Central memory CD8-positive, alpha-beta T cell (primary cell): Measurements from ENCODE around the gene TCF4.

ENCODE experiments used
- ATAC-seq: fragments of 150-1000 bp; cut with Tn5 transposase; replicated peaks from 2 replicates; pipeline ENCODE4 v1.10.0; 2022; ENCODE audit warnings: mild to moderate bottlenecking, moderate FRiP score, moderate number of reproducible peaks; ENCODE audit not compliant: poor library complexity, severe bottlenecking; ENCODE audit errors: extremely low read depth
- DNase-seq, 2 donors: peaks; one replicate each; pipeline ENCODE4 v3.0.0; 2021; ENCODE audit warnings: low spot score in 2 of 2
- H3K27ac Mint-ChIP-seq: one replicate; pipeline ENCODE4 v1.8.0; 2022; ENCODE audit warnings: low read depth, mild to moderate bottlenecking, moderate library complexity, mixed read lengths
- H3K27me3 Mint-ChIP-seq: one replicate; pipeline ENCODE4 v1.8.0; 2022; ENCODE audit warnings: mixed read lengths
- H3K36me3 Mint-ChIP-seq: one replicate; pipeline ENCODE4 v1.8.0; 2022; ENCODE audit warnings: mild to moderate bottlenecking, moderate library complexity, mixed read lengths; ENCODE audit not compliant: insufficient read depth
- H3K4me1 Mint-ChIP-seq: one replicate; pipeline ENCODE4 v1.8.0; 2022; ENCODE audit warnings: mixed read lengths
- H3K4me3 Mint-ChIP-seq: one replicate; pipeline ENCODE4 v1.8.0; 2022; ENCODE audit warnings: mild to moderate bottlenecking, moderate library complexity, mixed read lengths
- H3K9me3 Mint-ChIP-seq: one replicate; pipeline ENCODE4 v1.8.0; 2022; ENCODE audit warnings: mixed read lengths

TCF4 gene

DNA sequence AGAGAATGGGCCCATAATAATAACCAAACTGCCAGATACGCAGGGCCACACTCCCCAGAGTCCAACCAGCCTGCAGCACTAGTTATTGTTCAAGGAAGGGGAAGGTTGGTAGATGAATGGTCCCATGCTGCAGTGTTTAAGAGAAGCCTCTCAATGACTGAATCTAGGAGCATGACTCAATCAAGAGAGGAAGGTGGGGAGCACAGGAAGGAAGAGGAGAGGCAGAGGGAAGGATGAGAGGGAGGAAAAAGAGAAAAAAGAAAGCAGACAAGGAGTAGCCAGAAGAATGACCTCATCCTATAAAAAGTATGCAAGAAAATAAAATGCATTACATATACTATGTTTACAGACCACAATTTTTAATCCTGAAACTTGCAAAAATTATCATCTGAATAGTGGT, 174.5 kb downstream of the TCF4 start:
- ATAC-seq = no peak

DNA sequence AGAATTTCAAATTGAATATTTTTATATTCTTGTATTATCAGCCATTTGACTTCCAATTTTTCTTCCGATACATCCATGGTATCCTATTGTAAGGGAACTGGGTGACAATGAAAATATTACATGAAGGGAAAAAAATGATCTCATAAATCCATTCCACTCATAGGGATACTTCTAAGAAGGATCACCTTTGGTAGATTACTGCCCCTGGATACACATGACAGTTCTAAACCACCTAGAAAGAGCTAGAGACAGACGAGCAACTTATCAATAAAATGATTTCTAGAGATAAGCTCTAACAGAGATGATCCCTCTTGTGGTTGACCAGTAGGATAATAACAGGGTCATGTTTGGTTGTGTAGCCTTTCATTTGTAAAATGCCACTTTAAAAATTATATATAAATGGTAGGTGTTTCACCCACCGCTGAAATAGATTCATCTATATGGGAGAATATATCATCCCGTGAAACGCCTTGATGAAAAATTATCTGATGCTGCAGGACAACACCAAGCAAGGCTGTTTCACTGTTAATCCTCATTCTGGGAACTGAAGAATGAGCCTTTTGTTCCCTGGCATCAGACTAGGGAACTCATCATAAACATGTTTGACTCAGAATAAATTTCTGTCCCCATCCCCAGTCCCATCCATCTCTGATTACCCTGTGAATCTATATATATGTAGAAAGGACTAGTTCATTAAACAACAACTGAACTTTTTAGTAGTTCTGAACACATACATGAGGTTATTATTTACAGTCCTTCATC, 180.0 kb downstream of the TCF4 start:
- Mint-ChIP-seq H3K27me3 (no peaks in the 10 kb centered on the region), H3K36me3 (no peaks in the 10 kb centered on the region), H3K4me1 (no peaks in the 10 kb centered on the region), H3K27ac (no peak overlapping the region), H3K4me3 (no peak overlapping the region), H3K9me3 (no peaks in the 10 kb centered on the region)
- DNase-seq (no peak), ATAC-seq (no peak)

More for the DNA sequence above, 174.5 kb downstream of the TCF4 start:
- Mint-ChIP-seq H3K27ac (no peak overlapping the region), H3K4me1 (no peaks in the 10 kb centered on the region), H3K9me3 (no peaks in the 10 kb centered on the region), H3K4me3 (no peak overlapping the region), H3K36me3 (no peaks in the 10 kb centered on the region), H3K27me3 (no peaks in the 10 kb centered on the region)
- no peak for DNase-seq

DNA sequence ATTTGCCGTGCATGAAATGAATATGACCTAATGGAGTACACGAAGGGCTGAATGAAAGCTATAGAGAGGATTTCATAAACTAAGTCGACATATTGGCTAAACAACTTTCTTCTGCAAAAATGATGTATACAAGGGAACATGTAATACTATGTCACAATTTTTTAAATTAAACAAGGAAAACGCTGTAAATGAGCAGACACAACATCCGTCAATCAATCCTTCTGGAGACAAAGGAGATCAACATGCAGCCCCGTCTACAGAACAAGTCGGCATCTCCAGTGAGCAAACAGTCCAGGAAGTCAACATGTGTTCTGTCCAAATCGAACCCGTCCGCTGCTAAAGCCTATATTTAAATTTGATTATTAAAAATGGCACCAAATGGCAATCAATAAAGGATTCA, 180.8 kb downstream of the TCF4 start:
- ATAC-seq (no peak), DNase-seq (no peak)
- H3K4me1 Mint-ChIP-seq = no peaks in the 10 kb centered on the region
- H3K4me3 Mint-ChIP-seq = no peak overlapping the region
- no peaks in the 10 kb centered on the region for H3K36me3 Mint-ChIP-seq
- no peaks in the 10 kb centered on the region for H3K27me3 Mint-ChIP-seq
- H3K27ac Mint-ChIP-seq = no peak overlapping the region
- H3K9me3 Mint-ChIP-seq = no peaks in the 10 kb centered on the region

DNA sequence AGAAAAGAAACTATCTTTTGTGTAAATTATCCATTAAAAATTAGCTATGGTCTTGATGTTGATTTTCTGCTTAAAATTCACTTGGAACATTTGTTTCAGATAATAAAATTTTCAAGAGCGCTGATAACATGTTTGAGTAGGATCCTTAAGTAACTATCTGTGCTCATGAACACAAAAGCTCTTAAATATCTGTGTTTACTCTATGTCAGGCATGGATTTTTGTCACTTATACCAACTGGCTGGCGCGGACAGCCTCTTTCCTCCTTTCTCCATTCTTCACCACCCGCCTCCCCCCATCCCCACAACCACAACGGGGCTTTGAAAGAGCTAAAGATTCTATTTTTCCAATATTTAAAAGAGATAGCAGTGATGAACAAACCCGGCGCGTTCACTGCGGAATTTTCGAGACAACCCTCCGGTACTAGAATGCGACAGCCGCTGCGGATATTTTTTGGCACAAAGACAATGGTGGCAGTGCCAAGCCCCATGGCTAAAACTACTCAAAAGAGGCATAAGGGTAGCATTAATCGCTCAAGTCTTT, 181.5 kb downstream of the TCF4 start:
- H3K4me3 Mint-ChIP-seq = no peak overlapping the region
- no peaks in the 10 kb centered on the region for H3K9me3 Mint-ChIP-seq
- ATAC-seq (no peak), DNase-seq (no peak)
- H3K4me1 Mint-ChIP-seq = no peaks in the 10 kb centered on the region
- no peaks in the 10 kb centered on the region for H3K27me3 Mint-ChIP-seq
- no peaks in the 10 kb centered on the region for H3K36me3 Mint-ChIP-seq
- no peak overlapping the region for H3K27ac Mint-ChIP-seq

DNA sequence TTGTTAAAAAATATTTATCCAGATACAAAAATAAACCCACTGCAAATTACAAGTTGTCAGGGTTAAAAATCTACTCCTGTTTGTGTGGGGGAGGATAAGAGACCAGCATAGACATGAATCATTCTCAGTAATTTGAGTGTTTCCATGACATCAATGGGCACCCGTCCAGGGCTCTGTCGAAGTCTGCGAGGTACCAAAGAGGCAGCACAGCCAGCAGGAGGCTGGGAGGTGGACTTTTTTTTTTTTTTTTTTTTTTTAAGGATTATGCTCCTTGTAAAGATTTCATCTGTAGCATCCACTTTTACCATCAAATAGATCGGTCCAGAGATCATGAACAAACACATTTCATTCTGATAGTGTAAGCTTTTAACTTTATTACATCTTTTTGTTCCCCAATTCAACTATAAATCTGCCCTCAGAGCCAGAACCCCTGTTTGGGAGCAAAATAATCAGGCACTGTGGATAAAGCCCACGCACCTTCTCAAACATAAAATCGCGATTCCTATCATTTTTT, 182.0 kb downstream of the TCF4 start:
- no peaks in the 10 kb centered on the region for H3K9me3 Mint-ChIP-seq
- no peak overlapping the region for H3K27ac Mint-ChIP-seq
- no peak for DNase-seq
- no peaks in the 10 kb centered on the region for H3K36me3 Mint-ChIP-seq
- no peak for ATAC-seq
- no peak overlapping the region for H3K4me3 Mint-ChIP-seq
- no peaks in the 10 kb centered on the region for H3K4me1 Mint-ChIP-seq
- no peaks in the 10 kb centered on the region for H3K27me3 Mint-ChIP-seq

DNA sequence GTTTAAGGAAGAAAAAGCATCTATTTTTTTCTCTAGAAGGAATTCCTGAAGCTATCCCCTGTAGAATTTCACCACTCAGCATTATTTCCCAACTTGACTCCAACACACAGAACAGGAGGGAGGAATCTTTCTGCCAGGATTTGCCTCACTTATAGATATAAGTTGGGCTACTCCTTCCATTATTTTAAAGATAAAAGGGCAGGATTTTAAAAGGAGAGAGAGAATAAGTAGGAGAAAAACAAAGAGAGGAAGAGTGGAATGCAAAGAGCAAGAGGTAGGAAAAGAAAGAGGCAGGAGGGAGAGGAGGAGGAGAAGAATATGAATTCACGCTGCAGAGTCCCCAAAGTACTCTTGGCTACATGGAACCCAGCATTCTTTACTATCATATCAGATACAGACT, 182.5 kb downstream of the TCF4 start:
- H3K27me3 Mint-ChIP-seq = no peaks in the 10 kb centered on the region
- no peak overlapping the region for H3K4me3 Mint-ChIP-seq
- H3K27ac Mint-ChIP-seq = no peak overlapping the region
- no peak for ATAC-seq
- H3K9me3 Mint-ChIP-seq = no peaks in the 10 kb centered on the region
- H3K4me1 Mint-ChIP-seq = no peaks in the 10 kb centered on the region
- no peaks in the 10 kb centered on the region for H3K36me3 Mint-ChIP-seq
- DNase-seq = no peak

DNA sequence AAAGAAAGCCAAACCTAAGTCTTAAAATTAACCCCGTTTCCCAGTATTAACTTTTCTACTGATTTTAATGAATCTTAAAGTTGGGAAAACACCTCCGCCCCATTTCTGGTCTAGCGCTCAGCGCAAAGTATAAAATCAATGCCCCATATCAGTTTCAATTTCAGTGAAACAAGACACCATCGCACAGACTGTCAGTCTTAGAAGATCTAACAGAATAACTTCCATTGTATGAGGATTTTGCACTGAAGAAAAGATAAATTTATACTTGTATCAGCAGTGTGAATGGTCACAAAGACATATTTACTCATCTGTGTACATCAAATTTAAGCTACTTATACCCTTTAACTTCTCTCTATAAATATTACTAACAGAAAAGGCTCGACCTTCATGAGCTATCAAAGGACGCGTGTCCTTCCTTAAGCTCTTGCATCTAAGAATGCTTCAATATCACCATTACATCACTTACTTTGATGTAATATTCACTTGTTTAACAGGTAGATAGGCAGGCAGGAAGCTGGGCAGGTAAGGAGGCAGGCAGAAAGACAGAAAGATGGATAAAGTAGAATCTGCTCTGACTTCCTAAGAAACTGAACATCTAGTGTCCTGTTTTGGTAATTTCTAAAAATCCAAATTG, 183.0 kb downstream of the TCF4 start:
- DNase-seq = no peak
- H3K4me3 Mint-ChIP-seq = no peak overlapping the region
- ATAC-seq = no peak
- no peaks in the 10 kb centered on the region for H3K9me3 Mint-ChIP-seq
- H3K4me1 Mint-ChIP-seq = no peaks in the 10 kb centered on the region
- H3K27me3 Mint-ChIP-seq = no peaks in the 10 kb centered on the region
- no peaks in the 10 kb centered on the region for H3K36me3 Mint-ChIP-seq
- no peak overlapping the region for H3K27ac Mint-ChIP-seq

DNA sequence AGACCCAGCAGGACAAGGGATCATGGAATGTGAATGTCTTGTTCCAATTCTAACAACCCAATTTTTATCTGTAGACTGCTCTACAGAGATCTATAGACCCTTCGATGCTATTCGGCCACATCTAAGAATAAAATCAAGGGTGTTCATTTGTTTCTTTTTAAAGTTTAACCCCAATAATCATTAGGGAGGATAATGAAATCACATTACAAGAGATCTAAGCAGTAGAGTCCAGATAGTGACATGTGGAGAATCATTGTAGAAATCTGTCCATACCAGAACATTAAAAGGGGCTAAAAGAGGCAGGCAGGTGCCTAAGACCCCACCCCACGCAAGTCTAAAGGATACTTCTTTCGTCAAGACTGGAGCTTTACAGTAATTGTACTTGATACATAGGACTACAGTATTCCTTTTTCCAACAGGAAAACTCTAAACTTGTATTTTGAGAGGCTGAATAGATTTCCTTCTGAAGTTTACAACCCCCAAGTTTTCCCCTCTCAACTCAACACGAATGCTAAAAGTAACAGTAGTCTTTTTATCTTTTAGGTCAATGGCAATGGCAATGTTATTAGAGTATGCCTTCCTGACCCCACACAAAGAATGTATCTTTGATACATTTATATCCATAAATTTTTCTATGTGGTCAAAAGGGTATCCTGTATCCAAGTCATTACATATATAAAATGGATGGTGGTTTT, 183.7 kb downstream of the TCF4 start:
- no peaks in the 10 kb centered on the region for H3K36me3 Mint-ChIP-seq
- no peak overlapping the region for H3K4me3 Mint-ChIP-seq
- H3K9me3 Mint-ChIP-seq = no peaks in the 10 kb centered on the region
- H3K4me1 Mint-ChIP-seq = no peaks in the 10 kb centered on the region
- ATAC-seq (no peak), DNase-seq (no peak)
- H3K27me3 Mint-ChIP-seq = no peaks in the 10 kb centered on the region
- H3K27ac Mint-ChIP-seq = no peak overlapping the region

DNA sequence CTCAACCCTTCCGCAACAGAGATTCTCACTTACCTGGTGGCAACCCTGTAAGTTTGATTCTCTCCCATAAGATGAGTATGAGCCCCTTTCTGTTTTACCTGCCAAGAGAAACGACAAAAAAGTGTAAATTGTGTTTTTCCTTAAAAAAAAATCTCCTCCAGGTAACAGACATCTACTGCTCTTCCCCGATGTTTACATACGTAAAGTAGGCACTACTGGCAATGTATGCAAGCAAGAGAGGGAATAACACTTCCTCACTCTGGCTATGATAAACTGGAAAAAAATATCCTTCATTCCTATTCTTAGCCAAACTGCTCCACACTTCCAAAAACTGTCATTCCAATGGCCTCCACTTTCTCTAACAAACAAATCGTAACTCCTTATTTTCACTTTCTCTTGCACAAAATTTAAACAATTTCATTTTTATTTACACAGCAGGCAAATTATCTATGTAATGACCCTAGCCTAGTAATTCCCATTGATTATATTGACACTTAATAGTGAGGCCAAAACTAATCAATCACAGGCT, 184.5 kb downstream of the TCF4 start:
- Mint-ChIP-seq H3K27me3 (no peaks in the 10 kb centered on the region), H3K9me3 (no peaks in the 10 kb centered on the region), H3K36me3 (no peaks in the 10 kb centered on the region), H3K27ac (no peak overlapping the region), H3K4me3 (no peak overlapping the region), H3K4me1 (no peaks in the 10 kb centered on the region)
- ATAC-seq = no peak
- no peak for DNase-seq

DNA sequence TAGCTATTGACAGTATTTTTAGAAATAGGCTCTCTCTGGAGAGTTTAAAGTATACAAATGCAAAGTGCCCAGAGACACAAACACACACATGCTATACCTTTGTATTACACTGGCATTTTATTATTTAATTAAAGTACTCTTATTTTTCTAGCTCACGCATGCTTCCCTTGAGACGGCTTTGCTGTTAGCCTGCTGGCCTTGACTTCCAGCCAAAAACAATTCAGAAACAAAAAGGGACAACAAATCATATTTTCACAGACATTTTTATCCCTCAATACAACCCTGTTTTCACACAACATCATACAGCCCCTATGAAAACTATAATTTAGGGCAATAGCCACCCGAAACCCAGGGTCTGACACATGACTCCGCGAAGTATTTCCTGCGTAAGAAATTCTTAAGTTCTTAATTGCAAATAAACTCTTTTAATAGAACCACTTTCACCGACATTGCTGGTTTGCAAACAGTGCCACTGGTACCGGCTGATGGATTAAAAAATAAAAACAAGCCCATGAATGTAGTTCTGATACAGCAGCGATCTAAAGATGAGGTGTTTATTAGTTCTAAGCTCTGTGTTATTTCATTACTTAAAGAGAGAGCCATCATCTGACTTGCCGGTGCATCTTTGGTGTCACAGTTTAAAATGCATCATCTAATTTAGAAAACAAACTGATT, 185.1 kb downstream of the TCF4 start:
- Mint-ChIP-seq H3K36me3 (no peaks in the 10 kb centered on the region), H3K4me1 (no peaks in the 10 kb centered on the region), H3K9me3 (no peaks in the 10 kb centered on the region), H3K27me3 (no peaks in the 10 kb centered on the region), H3K27ac (no peak overlapping the region), H3K4me3 (no peak overlapping the region)
- ATAC-seq (no peak), DNase-seq (no peak)

DNA sequence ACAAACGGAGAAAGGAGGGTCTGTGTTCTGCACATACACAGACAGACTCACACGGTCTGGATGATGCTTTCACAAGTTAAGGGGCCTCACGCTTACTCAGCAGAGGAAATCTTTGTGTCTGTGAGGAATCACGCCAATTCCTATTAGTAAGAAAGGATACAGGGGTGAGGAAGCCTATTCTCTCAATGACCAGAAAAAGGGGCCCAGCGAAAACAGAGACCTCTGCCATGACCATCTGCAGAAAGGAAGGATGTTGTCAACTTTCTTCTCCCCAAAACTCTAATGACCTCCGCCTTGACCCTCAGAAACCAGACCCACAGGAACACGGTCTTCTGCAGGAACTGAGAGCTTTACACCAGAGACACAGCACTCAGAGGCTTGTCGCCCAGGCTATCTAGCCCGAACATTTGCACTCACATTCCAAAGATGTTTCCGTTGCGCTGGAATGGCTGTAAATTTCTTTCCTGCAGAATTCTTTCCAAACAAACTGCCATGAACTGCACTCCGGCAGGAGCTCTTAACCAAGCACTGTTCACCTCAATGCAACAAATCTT, 186.3 kb downstream of the TCF4 start:
- no peaks in the 10 kb centered on the region for H3K27me3 Mint-ChIP-seq
- no peak for DNase-seq
- no peak overlapping the region for H3K4me3 Mint-ChIP-seq
- no peak for ATAC-seq
- no peak overlapping the region for H3K27ac Mint-ChIP-seq
- no peaks in the 10 kb centered on the region for H3K4me1 Mint-ChIP-seq
- H3K36me3 Mint-ChIP-seq = no peaks in the 10 kb centered on the region
- H3K9me3 Mint-ChIP-seq = no peaks in the 10 kb centered on the region
